ENCODE results near the gene MUC21. TPM values are rescaled to one million over a fixed set of nuclear protein-coding genes. Genes with fewer than 3 reads are reported as not detected.
A peak's percentile ranks its signal among the peaks of the same experiment; 100 is the strongest.

MUC21 gene
- total RNA-seq, 1 experiment from 2014 or later: 0.13 TPM

DNA sequence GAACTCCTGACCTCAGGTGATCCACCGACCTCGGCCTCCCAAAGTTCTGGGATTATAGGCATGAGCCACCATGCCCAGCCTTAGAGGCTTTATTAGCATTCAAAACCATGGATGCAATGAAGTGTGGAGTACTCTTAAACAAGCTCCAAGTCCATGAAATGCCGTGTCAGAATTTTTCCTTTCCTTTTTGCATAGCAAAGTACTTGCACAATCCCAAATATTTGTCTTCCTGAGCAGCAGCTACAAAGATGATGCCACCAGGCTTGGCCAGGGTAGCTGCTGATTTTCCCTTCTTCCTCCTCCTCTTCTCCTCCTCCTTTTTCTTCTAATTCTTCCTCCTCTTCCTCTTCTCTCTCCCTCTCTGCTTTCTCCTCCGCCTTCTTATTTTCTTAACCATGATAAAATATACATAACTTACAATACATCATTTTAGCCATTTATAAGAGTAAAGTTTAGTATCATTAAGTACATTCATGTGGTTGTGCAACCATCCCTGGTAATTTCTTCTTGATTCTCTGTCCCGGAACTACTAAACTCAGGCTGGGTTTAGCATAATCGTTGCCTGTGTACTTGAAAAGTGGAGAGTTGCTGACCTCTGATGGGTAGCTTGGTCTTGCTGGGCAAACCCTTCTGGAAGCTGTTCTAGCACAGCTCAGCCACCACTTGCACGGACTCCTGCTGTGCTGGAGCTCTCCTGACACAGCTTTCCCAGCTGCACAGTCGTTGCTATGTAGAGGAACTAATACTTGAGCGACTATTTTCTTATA lies 22.4 kb upstream of the MUC21 start:
- H3K36me3 ChIP-seq (ENCODE audit: low read depth): no peaks in the 10 kb centered on the region
- no peak overlapping the region for H2AFZ ChIP-seq
- ChIA-PET CTCF (no interaction called here), POLR2A (ENCODE audit: unreplicated experiment) (interaction anchor here (0.7 kb wide), 1 partner anchor 14 kb away, joined by 3 read pairs; no protein-coding TSS in a partner anchor)
- H3K4me2 ChIP-seq: 0 out of 2 replicates have a peak overlapping the region, but pooled peaks have one; percentile 2
- DNase-seq: peak in 1 of 2 experiments; percentile 53
- no peaks in the 10 kb centered on the region for H3K79me2 ChIP-seq (ENCODE audit: low read depth)
- H3K27me3 ChIP-seq (ENCODE audit: insufficient read depth, low read depth): no peaks in the 10 kb centered on the region; the same call in 1 of the 2 replicates
- no peaks in the 10 kb centered on the region for H3K9me3 ChIP-seq (ENCODE audit: insufficient read depth, low read depth)
- H3F3A ChIP-seq (ENCODE audit: insufficient read depth, low read depth): peaks cover 20% of the 10 kb centered on the region; the same call in 1 of the 2 replicates
- no TSS peak for BruUV-seq (replicated peaks)
- intact Hi-C loops (cut with micrococcal nuclease; ENCODE audit: unreplicated experiment): no loop called here
- no peak for TF ChIP-seq EZH2 (IDR thresholded peaks at IDR 0.05; ENCODE audit: low read depth)
- TF ChIP-seq, protein P1, sequence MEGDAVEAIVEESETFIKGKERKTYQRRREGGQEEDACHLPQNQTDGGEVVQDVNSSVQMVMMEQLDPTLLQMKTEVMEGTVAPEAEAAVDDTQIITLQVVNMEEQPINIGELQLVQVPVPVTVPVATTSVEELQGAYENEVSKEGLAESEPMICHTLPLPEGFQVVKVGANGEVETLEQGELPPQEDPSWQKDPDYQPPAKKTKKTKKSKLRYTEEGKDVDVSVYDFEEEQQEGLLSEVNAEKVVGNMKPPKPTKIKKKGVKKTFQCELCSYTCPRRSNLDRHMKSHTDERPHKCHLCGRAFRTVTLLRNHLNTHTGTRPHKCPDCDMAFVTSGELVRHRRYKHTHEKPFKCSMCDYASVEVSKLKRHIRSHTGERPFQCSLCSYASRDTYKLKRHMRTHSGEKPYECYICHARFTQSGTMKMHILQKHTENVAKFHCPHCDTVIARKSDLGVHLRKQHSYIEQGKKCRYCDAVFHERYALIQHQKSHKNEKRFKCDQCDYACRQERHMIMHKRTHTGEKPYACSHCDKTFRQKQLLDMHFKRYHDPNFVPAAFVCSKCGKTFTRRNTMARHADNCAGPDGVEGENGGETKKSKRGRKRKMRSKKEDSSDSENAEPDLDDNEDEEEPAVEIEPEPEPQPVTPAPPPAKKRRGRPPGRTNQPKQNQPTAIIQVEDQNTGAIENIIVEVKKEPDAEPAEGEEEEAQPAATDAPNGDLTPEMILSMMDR (conservative IDR thresholded peaks at IDR 0.05): no peak
- no peaks in the 10 kb centered on the region for H3K9me2 ChIP-seq (ENCODE audit: insufficient read depth)
- H3K4me1 ChIP-seq (replicated peaks; ENCODE audit: insufficient read depth): peaks cover 21% of the 10 kb centered on the region
- no peak overlapping the region for H3K27ac ChIP-seq
- H3K4me3 ChIP-seq: no peak overlapping the region
- no peaks in the 10 kb centered on the region for H4K20me1 ChIP-seq (ENCODE audit: insufficient read depth)

DNA sequence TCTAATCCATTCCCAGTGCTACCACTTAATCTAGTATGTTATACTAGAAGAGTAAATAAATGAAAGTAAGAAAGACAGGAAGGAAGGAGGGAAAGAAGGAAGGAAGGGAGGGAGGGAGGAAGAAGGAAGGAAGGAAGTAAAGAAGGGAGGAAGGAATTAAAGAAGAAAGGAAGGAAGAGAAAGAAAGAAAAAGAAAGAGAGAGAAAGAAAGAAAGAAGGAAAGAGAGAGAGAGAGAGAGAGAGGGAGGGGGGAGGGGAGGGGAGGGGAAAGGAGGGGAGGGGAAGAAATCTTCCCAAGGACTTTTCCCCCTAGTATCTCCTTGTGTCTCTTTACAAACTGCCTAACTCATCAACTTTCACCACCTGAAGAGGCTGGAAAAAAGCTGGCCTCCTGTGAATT lies 20.8 kb upstream of the MUC21 start:
- Histone ChIP-seq H3K36me3 (ENCODE audit: low read depth) (no peaks in the 10 kb centered on the region), H3K4me3 (no peak overlapping the region), H3K79me2 (ENCODE audit: low read depth) (no peaks in the 10 kb centered on the region), H2AFZ (no peak overlapping the region), H3K9me2 (ENCODE audit: insufficient read depth) (no peaks in the 10 kb centered on the region), H3K27ac (no peak overlapping the region), H4K20me1 (ENCODE audit: insufficient read depth) (no peaks in the 10 kb centered on the region), H3F3A (ENCODE audit: insufficient read depth, low read depth) (peaks cover 17% of the 10 kb centered on the region; the same call in 1 of the 2 replicates), H3K4me2 (no peak overlapping the region), H3K27me3 (ENCODE audit: insufficient read depth, low read depth) (no peaks in the 10 kb centered on the region; the same call in 1 of the 2 replicates), H3K9me3 (ENCODE audit: insufficient read depth, low read depth) (no peaks in the 10 kb centered on the region), H3K4me1 (replicated peaks; ENCODE audit: insufficient read depth) (0 out of 2 replicates have a peak, but pooled peaks cover 14% of the 10 kb centered on the region)
- intact Hi-C loops (cut with micrococcal nuclease; ENCODE audit: unreplicated experiment): no loop called here
- no TSS peak for BruUV-seq (replicated peaks)
- CTCF ChIA-PET: no interaction called here
- no peak for DNase-seq
- TF ChIP-seq EZH2 (IDR thresholded peaks at IDR 0.05; ENCODE audit: low read depth): no peak
- TF ChIP-seq, protein P1 (conservative IDR thresholded peaks at IDR 0.05): no peak
- POLR2A ChIA-PET (ENCODE audit: unreplicated experiment): no interaction called here

DNA sequence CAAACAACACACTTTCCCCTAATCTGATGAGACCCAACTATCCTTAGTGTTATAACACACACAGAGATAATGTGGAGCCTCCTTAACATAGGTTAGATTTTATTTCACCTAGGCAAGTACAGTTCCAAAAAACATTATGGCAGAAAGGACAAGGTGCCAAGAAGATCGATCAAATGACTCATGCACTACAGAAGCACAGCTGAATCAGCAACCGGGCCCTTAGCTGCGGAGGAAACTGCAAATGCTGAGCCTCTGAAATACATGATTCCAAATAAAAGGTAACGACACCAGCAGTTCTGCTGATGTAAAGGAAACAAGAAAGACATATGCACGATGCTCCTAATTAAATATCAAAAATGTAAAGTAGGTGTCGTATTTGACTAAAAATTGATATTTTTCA lies 19.9 kb upstream of the MUC21 start:
- CTCF ChIA-PET: no interaction called here

More for the DNA sequence above, 19.9 kb upstream of the MUC21 start:
- TF ChIP-seq, protein P1 (conservative IDR thresholded peaks at IDR 0.05): no peak
- no peak for TF ChIP-seq EZH2 (IDR thresholded peaks at IDR 0.05; ENCODE audit: low read depth)
- DNase-seq: no peak
- POLR2A ChIA-PET (ENCODE audit: unreplicated experiment): no interaction called here
- intact Hi-C loops (cut with micrococcal nuclease; ENCODE audit: unreplicated experiment): no loop called here
- H3K36me3 ChIP-seq (ENCODE audit: low read depth): no peaks in the 10 kb centered on the region
- H3K9me3 ChIP-seq (ENCODE audit: insufficient read depth, low read depth): no peaks in the 10 kb centered on the region
- no peak overlapping the region for H3K27ac ChIP-seq
- H3K27me3 ChIP-seq (ENCODE audit: insufficient read depth, low read depth): no peaks in the 10 kb centered on the region; the same call in 1 of the 2 replicates
- H3K4me3 ChIP-seq: no peak overlapping the region
- BruUV-seq (replicated peaks): no TSS peak
- H3K4me2 ChIP-seq: no peak overlapping the region
- H4K20me1 ChIP-seq (ENCODE audit: insufficient read depth): no peaks in the 10 kb centered on the region
- no peaks in the 10 kb centered on the region for H3K79me2 ChIP-seq (ENCODE audit: low read depth)
- H3K4me1 ChIP-seq (replicated peaks; ENCODE audit: insufficient read depth): 0 out of 2 replicates have a peak, but pooled peaks cover 14% of the 10 kb centered on the region
- H2AFZ ChIP-seq: no peak overlapping the region
- H3F3A ChIP-seq (ENCODE audit: insufficient read depth, low read depth): peaks cover 16% of the 10 kb centered on the region; the same call in 1 of the 2 replicates
- H3K9me2 ChIP-seq (ENCODE audit: insufficient read depth): no peaks in the 10 kb centered on the region
